NCI-H187 (cell line): ENCODE measurements around the gene ASPG.

Experiments used
- DNase-seq, 2 experiments: peaks; one replicate each; lab custom pipeline; 2025; lab: John Stamatoyannopoulos, UW

Gene ASPG

DNA sequence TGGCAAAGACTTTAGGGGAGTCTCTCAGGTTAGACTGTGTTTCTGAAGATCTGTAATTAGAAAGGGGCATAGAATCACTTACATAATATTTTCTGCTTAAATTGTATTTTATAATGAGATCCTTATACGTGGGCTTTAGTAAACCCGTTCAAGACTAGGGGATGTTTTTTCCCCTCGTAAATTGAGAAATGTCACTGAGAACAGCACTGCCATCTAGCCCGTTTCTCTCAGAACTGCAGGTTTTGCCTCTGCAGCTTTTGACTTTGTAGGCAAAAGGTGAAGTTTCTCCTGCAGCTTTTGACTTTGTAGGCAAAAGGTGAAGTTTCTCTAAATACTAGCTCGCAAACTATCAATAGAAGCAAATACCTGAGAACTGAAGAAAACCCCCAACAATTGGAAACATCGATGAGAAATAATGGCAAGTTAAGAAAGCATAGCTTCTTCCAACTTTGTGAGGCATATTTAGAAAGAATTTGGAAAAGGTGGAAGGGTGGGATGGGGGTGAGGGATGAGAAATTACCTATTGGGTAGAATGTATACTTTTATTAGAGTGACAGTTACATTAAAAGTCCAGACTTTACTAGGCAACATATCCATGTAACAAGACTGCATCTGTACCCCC is 9.9 kb upstream of the ASPG start:
- no peak for DNase-seq

GRCh38 chr14:104076743-104077142 is 8.8 kb upstream of the ASPG start:
- DNase-seq, result no peak

GRCh38 chr14:104078031-104078455 is 7.5 kb upstream of the ASPG start:
- peak; percentile 70 to 81 for DNase-seq

- DNase-seq, result no peak
These were observed 4.9 kb upstream of the ASPG start for GRCh38 chr14:104080376-104081260.

DNA sequence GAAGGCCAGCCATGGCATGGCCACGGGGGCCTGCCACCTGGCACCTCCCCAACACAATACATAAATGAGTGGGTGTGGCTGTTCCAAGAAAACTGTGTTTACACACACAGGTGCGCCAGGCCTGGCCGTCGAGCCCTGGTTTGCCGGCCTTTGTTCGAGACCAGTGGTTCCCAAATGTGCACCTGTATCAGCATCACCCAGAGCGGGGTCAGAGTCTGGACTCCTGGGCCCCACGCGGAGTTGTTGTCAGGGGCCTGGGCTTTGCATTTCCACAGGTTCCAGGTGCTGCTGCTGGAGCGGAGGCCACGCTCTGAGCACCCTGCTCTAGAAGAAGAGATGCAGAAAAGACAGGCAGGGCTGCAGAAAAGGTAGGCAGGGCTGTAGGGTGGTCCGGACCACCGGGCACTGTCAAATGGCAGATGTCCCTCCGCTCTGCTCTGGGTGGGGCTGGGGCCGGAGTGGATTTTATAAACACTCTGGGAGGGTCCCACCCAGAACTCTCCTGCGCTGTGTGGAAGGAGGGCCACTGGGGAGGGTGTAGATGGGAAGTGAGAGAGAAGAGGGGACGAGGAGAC is 4.2 kb upstream of the ASPG start:
- DNase-seq, result no peak

- no peak for DNase-seq
These were observed 3.5 kb upstream of the ASPG start for GRCh38 chr14:104081951-104082464.

DNA sequence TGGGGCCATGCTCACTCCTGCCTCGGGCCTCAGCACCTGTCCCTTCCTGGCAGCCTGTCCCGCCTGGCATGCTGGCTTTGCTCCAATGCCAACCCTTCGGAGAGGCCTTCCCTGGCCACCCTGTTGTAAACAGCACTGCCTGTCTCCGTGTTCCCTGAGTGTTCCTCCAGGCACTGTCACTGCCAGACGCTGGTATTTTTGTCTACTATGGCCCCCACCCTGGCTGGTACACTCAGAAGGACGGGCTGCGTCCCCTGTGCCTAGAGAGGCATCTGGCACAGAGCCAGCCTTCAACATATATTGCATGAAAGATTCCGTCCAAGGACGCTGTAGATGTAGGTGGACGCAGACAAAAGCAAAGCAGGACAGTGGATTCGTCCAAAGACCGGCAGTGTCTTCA is 2.7 kb upstream of the ASPG start:
- no peak for DNase-seq

- no peak for DNase-seq
These were observed 1.1 kb upstream of the ASPG start for GRCh38 chr14:104084251-104085002.

- DNase-seq, result no peak
These were observed 345 bp downstream of the ASPG start for GRCh38 chr14:104085889-104086201.

GRCh38 chr14:104086210-104086660 is 735 bp downstream of the ASPG start:
- no peak for DNase-seq

DNA sequence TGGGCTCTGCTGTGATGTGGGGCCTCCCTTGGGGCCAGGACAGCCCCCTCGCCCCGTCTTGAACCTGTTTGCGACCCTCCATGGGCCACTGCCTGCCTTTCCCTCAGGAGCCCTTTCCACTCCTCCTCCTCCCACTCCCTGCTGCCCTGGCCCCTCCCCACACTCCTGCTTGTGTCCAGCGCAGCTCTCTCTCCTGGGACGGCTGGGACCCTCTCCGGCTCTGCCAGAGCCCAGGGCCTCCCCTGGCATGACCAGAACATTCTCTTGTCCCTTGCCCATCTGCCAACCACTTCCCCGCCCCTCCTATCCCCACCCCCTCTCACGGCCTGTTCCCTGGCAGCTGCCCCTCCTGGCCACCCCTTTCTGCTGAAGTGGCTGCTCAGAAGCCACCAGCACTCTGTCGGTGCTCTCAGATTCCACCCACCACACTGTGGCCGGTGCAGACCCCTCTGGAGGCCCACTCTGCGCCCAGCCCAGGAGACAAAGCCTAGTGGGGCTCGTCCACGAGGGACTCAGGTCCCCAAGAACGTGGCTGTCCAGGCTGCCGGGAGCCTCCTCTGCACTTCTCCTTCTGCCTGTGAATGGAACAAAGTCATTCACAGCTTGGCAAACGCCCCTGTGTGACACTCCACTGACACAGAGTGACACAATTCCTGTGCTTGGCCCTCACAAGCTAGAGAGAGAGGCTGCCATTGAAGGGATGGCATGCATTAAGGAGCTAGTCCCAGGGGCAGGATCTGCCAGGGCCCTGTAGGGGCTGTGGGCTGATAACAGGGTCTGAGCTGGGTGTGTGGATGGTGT is 1.4 kb downstream of the ASPG start:
- no peak for DNase-seq

DNA sequence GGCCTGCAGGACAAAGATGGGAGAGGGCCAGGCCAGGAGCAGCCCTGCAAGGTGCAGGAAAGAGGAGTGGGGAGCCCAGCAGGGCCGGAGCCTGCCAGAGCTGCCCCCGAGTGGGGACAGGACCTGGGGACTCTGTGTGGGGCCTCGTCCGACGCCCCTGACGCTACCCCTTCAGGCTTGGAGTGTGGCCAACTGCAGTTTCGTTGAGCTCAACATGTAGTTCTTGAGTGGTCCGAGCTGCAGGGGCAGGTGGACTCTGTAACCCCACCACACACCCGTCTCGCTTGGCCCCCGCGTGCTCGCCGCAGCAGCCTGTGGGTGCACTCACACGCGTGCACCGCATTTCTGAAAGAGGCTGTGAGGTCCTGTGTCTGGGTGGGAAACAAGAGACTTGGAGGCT is 2.0 kb downstream of the ASPG start:
- no peak for DNase-seq

GRCh38 chr14:104087981-104088850 is 2.7 kb downstream of the ASPG start:
- no peak for DNase-seq

GRCh38 chr14:104090071-104090748 is 4.7 kb downstream of the ASPG start:
- no peak for DNase-seq

- no peak for DNase-seq
These were observed 5.8 kb downstream of the ASPG start for GRCh38 chr14:104091061-104091926.

- no peak for DNase-seq
These were observed 6.6 kb downstream of the ASPG start for GRCh38 chr14:104091927-104092771.

- DNase-seq, result no peak
These were observed 7.4 kb downstream of the ASPG start for GRCh38 chr14:104092931-104093365.
